Activated naive CD8-positive, alpha-beta T cell treated with anti-CD3 and anti-CD28 coated beads, Interleukin-2, amount 10 ng/mL, durations not matched to agents 7 days and 5 days (primary cell): ENCODE measurements around the gene TMED4. TPM values are rescaled to one million over a fixed set of nuclear protein-coding genes. Genes with fewer than 3 reads are reported as not detected.

ENCODE experiments used
- total RNA-seq, 2 experiments: library from RNA; stranded (reverse); gene quantifications; one replicate each; pipeline ENCODE4 v1.2.3, GENCODE V29; 2021

The TMED4 gene
- total RNA-seq, 2 experiments from 2014 or later: 91.4 to 94.3 TPM

Other genes with a start within 250 kb of the TMED4 start
- gene NUDCD3, start 91.6 kb downstream of the TMED4 start, total RNA-seq: 100 to 1,000 TPM in 1 of 2 experiments, 10 to 100 TPM in 1; 99.1 to 113 TPM
- gene NPC1L1, start 40.9 kb downstream of the TMED4 start, total RNA-seq: under 1 TPM in 1 of 2 experiments, not detected in 1; 0.11 TPM
- gene DDX56, start 8.3 kb downstream of the TMED4 start, total RNA-seq: 100 to 1,000 TPM in 1 of 2 experiments, 10 to 100 TPM in 1; 94.1 to 102 TPM
- gene OGDH, start 24.4 kb upstream of the TMED4 start, total RNA-seq: 100 to 1,000 TPM in 1 of 2 experiments, 10 to 100 TPM in 1; 99.6 to 103 TPM
- gene ZMIZ2, start 166.6 kb upstream of the TMED4 start, total RNA-seq: 100 to 1,000 TPM; 120 to 124 TPM
- gene PPIA, start 214.4 kb upstream of the TMED4 start, total RNA-seq: 1,000 to 10,000 TPM; 1,658 to 1,692 TPM